ENCODE measurements around the gene NTN4. TPM values are rescaled to one million over a fixed set of nuclear protein-coding genes. Genes with fewer than 3 reads are reported as not detected.
"Not testable (repeated sequence)": the region's sequence is repeated elsewhere in the genome, so short reads cannot be mapped to it uniquely, and the experiment has no call there.

NTN4 gene
- total RNA-seq, 1 experiment from 2014 or later = 1.4 TPM

GRCh38 chr12:95633049-95633731 is 157.4 kb downstream of the NTN4 start:
- H3K36me3 ChIP-seq (replicated peaks; ENCODE audit: control insufficient read depth, insufficient read depth, low read length) = no peaks in the 10 kb centered on the region
- no peak overlapping the region for H3K4me3 ChIP-seq (ENCODE audit: insufficient read depth, low read depth, low read length)
- no peaks in the 10 kb centered on the region for H3K27me3 ChIP-seq (ENCODE audit: control insufficient read depth, insufficient read depth, low read length)
- DNase-seq = no peak

GRCh38 chr12:95630496-95630895 is 160.1 kb downstream of the NTN4 start:
- Histone ChIP-seq H3K36me3 (replicated peaks; ENCODE audit: control insufficient read depth, insufficient read depth, low read length) (no peaks in the 10 kb centered on the region), H3K4me3 (ENCODE audit: insufficient read depth, low read depth, low read length) (no peak overlapping the region), H3K27me3 (ENCODE audit: control insufficient read depth, insufficient read depth, low read length) (no peaks in the 10 kb centered on the region)
- no peak for DNase-seq

GRCh38 chr12:95629392-95629791 is 161.2 kb downstream of the NTN4 start:
- no peak overlapping the region for H3K4me3 ChIP-seq (ENCODE audit: insufficient read depth, low read depth, low read length)
- H3K27me3 ChIP-seq (ENCODE audit: control insufficient read depth, insufficient read depth, low read length) = no peaks in the 10 kb centered on the region
- DNase-seq = no peak
- H3K36me3 ChIP-seq (replicated peaks; ENCODE audit: control insufficient read depth, insufficient read depth, low read length) = no peaks in the 10 kb centered on the region

- Histone ChIP-seq H3K36me3 (replicated peaks; ENCODE audit: control insufficient read depth, insufficient read depth, low read length) (no peaks in the 10 kb centered on the region), H3K4me3 (ENCODE audit: insufficient read depth, low read depth, low read length) (no peak overlapping the region)
- no peak for DNase-seq
Observed at GRCh38 chr12:95626854-95627253, 163.7 kb downstream of the NTN4 start.

GRCh38 chr12:95625012-95625411 is 165.6 kb downstream of the NTN4 start:
- no peaks in the 10 kb centered on the region for H3K36me3 ChIP-seq (replicated peaks; ENCODE audit: control insufficient read depth, insufficient read depth, low read length)
- H3K27me3 ChIP-seq (ENCODE audit: control insufficient read depth, insufficient read depth, low read length) = no peaks in the 10 kb centered on the region
- H3K4me3 ChIP-seq (ENCODE audit: insufficient read depth, low read depth, low read length) = no peak overlapping the region
- no peak for DNase-seq

More at GRCh38 chr12:95626854-95627253, 163.7 kb downstream of the NTN4 start:
- no peaks in the 10 kb centered on the region for H3K27me3 ChIP-seq (ENCODE audit: control insufficient read depth, insufficient read depth, low read length)

- Histone ChIP-seq H3K4me3 (ENCODE audit: insufficient read depth, low read depth, low read length) (no peak overlapping the region), H3K27me3 (ENCODE audit: control insufficient read depth, insufficient read depth, low read length) (no peaks in the 10 kb centered on the region), H3K36me3 (replicated peaks; ENCODE audit: control insufficient read depth, insufficient read depth, low read length) (no peaks in the 10 kb centered on the region)
- no peak for DNase-seq
Observed at GRCh38 chr12:95624589-95624988, 166.0 kb downstream of the NTN4 start.

- no peaks in the 10 kb centered on the region for H3K36me3 ChIP-seq (replicated peaks; ENCODE audit: control insufficient read depth, insufficient read depth, low read length)
- H3K4me3 ChIP-seq (ENCODE audit: insufficient read depth, low read depth, low read length) = no peak overlapping the region
- DNase-seq = peak; percentile 76
- H3K27me3 ChIP-seq (ENCODE audit: control insufficient read depth, insufficient read depth, low read length) = no peaks in the 10 kb centered on the region
Observed at GRCh38 chr12:95623554-95624170, 166.9 kb downstream of the NTN4 start.

GRCh38 chr12:95622879-95623278 is 167.7 kb downstream of the NTN4 start:
- no peaks in the 10 kb centered on the region for H3K36me3 ChIP-seq (replicated peaks; ENCODE audit: control insufficient read depth, insufficient read depth, low read length)
- H3K4me3 ChIP-seq (ENCODE audit: insufficient read depth, low read depth, low read length) = no peak overlapping the region
- DNase-seq = no peak
- no peaks in the 10 kb centered on the region for H3K27me3 ChIP-seq (ENCODE audit: control insufficient read depth, insufficient read depth, low read length)

- no peak for DNase-seq
- Histone ChIP-seq H3K36me3 (replicated peaks; ENCODE audit: control insufficient read depth, insufficient read depth, low read length) (no peaks in the 10 kb centered on the region), H3K4me3 (ENCODE audit: insufficient read depth, low read depth, low read length) (no peak overlapping the region), H3K27me3 (ENCODE audit: control insufficient read depth, insufficient read depth, low read length) (no peaks in the 10 kb centered on the region)
Observed at GRCh38 chr12:95621725-95622124, 168.8 kb downstream of the NTN4 start.

- Histone ChIP-seq H3K27me3 (ENCODE audit: control insufficient read depth, insufficient read depth, low read length) (no peaks in the 10 kb centered on the region), H3K36me3 (replicated peaks; ENCODE audit: control insufficient read depth, insufficient read depth, low read length) (no peaks in the 10 kb centered on the region), H3K4me3 (ENCODE audit: insufficient read depth, low read depth, low read length) (no peak overlapping the region)
- no peak for DNase-seq
Observed at GRCh38 chr12:95620171-95620570, 170.4 kb downstream of the NTN4 start.

GRCh38 chr12:95616470-95616869 is 174.1 kb downstream of the NTN4 start:
- DNase-seq; H3K4me3 ChIP-seq (ENCODE audit: insufficient read depth, low read depth, low read length); H3K36me3 ChIP-seq (replicated peaks; ENCODE audit: control insufficient read depth, insufficient read depth, low read length); H3K27me3 ChIP-seq (ENCODE audit: control insufficient read depth, insufficient read depth, low read length): not testable (repeated sequence)

- no peaks in the 10 kb centered on the region for H3K36me3 ChIP-seq (replicated peaks; ENCODE audit: control insufficient read depth, insufficient read depth, low read length)
- DNase-seq = no peak
- no peaks in the 10 kb centered on the region for H3K27me3 ChIP-seq (ENCODE audit: control insufficient read depth, insufficient read depth, low read length)
- no peak overlapping the region for H3K4me3 ChIP-seq (ENCODE audit: insufficient read depth, low read depth, low read length)
Observed at GRCh38 chr12:95615749-95616148, 174.8 kb downstream of the NTN4 start.

- H3K36me3 ChIP-seq (replicated peaks; ENCODE audit: control insufficient read depth, insufficient read depth, low read length) = no peaks in the 10 kb centered on the region
- no peaks in the 10 kb centered on the region for H3K27me3 ChIP-seq (ENCODE audit: control insufficient read depth, insufficient read depth, low read length)
- H3K4me3 ChIP-seq (ENCODE audit: insufficient read depth, low read depth, low read length) = no peak overlapping the region
- no peak for DNase-seq
Observed at GRCh38 chr12:95614390-95614982, 176.1 kb downstream of the NTN4 start.

GRCh38 chr12:95613021-95613420 is 177.5 kb downstream of the NTN4 start:
- no peak for DNase-seq

GRCh38 chr12:95611676-95612309 is 178.8 kb downstream of the NTN4 start:
- Histone ChIP-seq H3K27me3 (ENCODE audit: control insufficient read depth, insufficient read depth, low read length) (no peaks in the 10 kb centered on the region), H3K36me3 (replicated peaks; ENCODE audit: control insufficient read depth, insufficient read depth, low read length) (no peaks in the 10 kb centered on the region), H3K4me3 (ENCODE audit: insufficient read depth, low read depth, low read length) (no peak overlapping the region)
- peak; percentile 30 for DNase-seq

More at GRCh38 chr12:95613021-95613420, 177.5 kb downstream of the NTN4 start:
- H3K36me3 ChIP-seq (replicated peaks; ENCODE audit: control insufficient read depth, insufficient read depth, low read length) = no peaks in the 10 kb centered on the region
- no peak overlapping the region for H3K4me3 ChIP-seq (ENCODE audit: insufficient read depth, low read depth, low read length)
- H3K27me3 ChIP-seq (ENCODE audit: control insufficient read depth, insufficient read depth, low read length) = no peaks in the 10 kb centered on the region

All from H7 (cell line).